ENCODE data around the gene RBP2. TPM values are rescaled to one million over a fixed set of nuclear protein-coding genes. Genes with fewer than 3 reads are reported as not detected.

Gene RBP2
- total and polyA plus RNA-seq, 2 donors (not counting 3 experiments of a cell fraction or from before 2014, with no cell fraction given), result not detected

GRCh38 chr3:139491027-139491700 is 14.8 kb upstream of the RBP2 start:
- no peaks in the 10 kb centered on the region for H3K9me1 ChIP-seq (replicated peaks; ENCODE audit: control insufficient read depth, extremely low read depth, insufficient read depth, low read length)
- FAIRE-seq, result no peak
- no peaks in the 10 kb centered on the region for H3K36me3 ChIP-seq (ENCODE audit: control insufficient read depth in 2 of 2, extremely low read depth in 1 of 2, insufficient read depth in 2 of 2, low read length in 2 of 2)
- no peak overlapping the region for H3K4me2 ChIP-seq (ENCODE audit: insufficient read depth, low read length)
- no peak overlapping the region for H3K4me3 ChIP-seq (replicated peaks in 1 of 3; ENCODE audit: insufficient read depth in 1 of 3, low read depth in 1 of 3, low read length in 3 of 3)
- no peaks in the 10 kb centered on the region for H3K27me3 ChIP-seq (ENCODE audit: control insufficient read depth in 2 of 2, insufficient read depth in 2 of 2, low read length in 2 of 2)
- BruUV-seq (replicated peaks), result no TSS peak
- H3K27ac ChIP-seq (ENCODE audit: insufficient read depth, low read depth, low read length), result no peak overlapping the region
- H3K4me1 ChIP-seq (ENCODE audit: control insufficient read depth, extremely low read depth, insufficient read depth, low read length), result no peaks in the 10 kb centered on the region
- CTCF ChIA-PET, result no interaction called here
- H3K79me2 ChIP-seq (ENCODE audit: control insufficient read depth, insufficient read depth, low read length), result no peaks in the 10 kb centered on the region
- POLR2A ChIA-PET, result no interaction called here
- no peak for TF ChIP-seq GATA2 (IDR thresholded peaks at IDR 0.05; ENCODE audit: insufficient read depth, insufficient read length, low read depth, low read length)
- no peak for TF ChIP-seq CTCF (IDR thresholded peaks at IDR 0.05; ENCODE audit: extremely low read depth in 1 of 2, insufficient read depth in 1 of 2, low read depth in 1 of 2, low read length in 2 of 2)
- TF ChIP-seq MYC (IDR thresholded peaks at IDR 0.05; ENCODE audit: low read depth, low read length), result no peak
- no peak for TF ChIP-seq POLR2AphosphoS5 (IDR thresholded peaks at IDR 0.05; ENCODE audit: insufficient read depth, low read depth, low read length)
- TF ChIP-seq, protein P1, sequence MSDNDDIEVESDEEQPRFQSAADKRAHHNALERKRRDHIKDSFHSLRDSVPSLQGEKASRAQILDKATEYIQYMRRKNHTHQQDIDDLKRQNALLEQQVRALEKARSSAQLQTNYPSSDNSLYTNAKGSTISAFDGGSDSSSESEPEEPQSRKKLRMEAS (IDR thresholded peaks at IDR 0.05; ENCODE audit: insufficient read depth, insufficient read length), result no peak
- TF ChIP-seq POLR2A (IDR thresholded peaks at IDR 0.05; ENCODE audit: low read depth, low read length), result no peak
- TF ChIP-seq EZH2 (IDR thresholded peaks at IDR 0.05; ENCODE audit: borderline replicate concordance, low read depth, low read length, severe bottlenecking), result no peak
- no peak for TF ChIP-seq JUN (IDR thresholded peaks at IDR 0.05; ENCODE audit: borderline replicate concordance, insufficient read depth, insufficient read length, low read depth)
- TF ChIP-seq FOS (IDR thresholded peaks at IDR 0.05; ENCODE audit: borderline replicate concordance, insufficient read depth, low read length), result no peak
- DNase-seq (ENCODE audit: low read depth, low spot score), result no peak
- no peak overlapping the region for H3K9ac ChIP-seq (replicated peaks; ENCODE audit: extremely low read depth, insufficient read depth, low read length)
- H4K20me1 ChIP-seq (replicated peaks; ENCODE audit: control insufficient read depth, extremely low read depth, insufficient read depth, low read length), result no peaks in the 10 kb centered on the region
- dilution Hi-C loops (cut with MboI; ENCODE audit: extremely low pct_ligation_motif_present, low sequenced_read_pairs) (no loop called here), intact Hi-C loops (cut with micrococcal nuclease) (no loop called here)
- H3K9me3 ChIP-seq (replicated peaks; ENCODE audit: control insufficient read depth, insufficient read depth, low read length), result no peaks in the 10 kb centered on the region
- no peak overlapping the region for H2AFZ ChIP-seq (ENCODE audit: low read depth, low read length)
